ENCODE results near the gene FYB2.
"Not testable (repeated sequence)": the region's sequence is repeated elsewhere in the genome, so short reads cannot be mapped to it uniquely, and the experiment has no call there.

FYB2 gene

DNA sequence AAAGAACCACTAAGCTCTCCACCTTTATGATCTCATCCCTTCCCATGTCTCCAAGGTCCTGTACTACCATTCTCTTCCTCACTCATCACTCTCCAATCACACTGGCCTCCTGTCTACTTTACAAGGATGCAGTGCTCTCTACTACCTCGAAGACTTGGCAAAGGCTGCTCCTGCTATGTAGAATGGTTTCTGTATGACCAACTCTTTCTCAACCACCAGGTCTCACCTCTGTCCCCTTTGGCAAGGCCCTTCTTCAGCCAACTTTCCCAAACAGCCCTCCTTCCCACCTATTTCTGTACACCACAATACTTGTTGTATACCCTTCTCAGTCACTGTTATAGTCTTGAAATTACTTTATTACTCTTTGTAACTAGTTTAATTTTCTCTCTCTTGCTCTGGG is 41.2 kb downstream of the FYB2 start:
- H3K4me3 ChIP-seq (ENCODE audit: control insufficient read depth, low read depth, low read length): no peak overlapping the region
- TF ChIP-seq CTCF (conservative IDR thresholded peaks at IDR 0.05; ENCODE audit: control insufficient read depth, insufficient read depth, low read depth, low read length): no peak
- DNase-seq (ENCODE audit: low read depth): no peak

GRCh38 chr1:56774732-56775131 is 44.5 kb downstream of the FYB2 start:
- not testable (repeated sequence) for H3K4me3 ChIP-seq (ENCODE audit: control insufficient read depth, low read depth, low read length); DNase-seq (ENCODE audit: low read depth)

DNA sequence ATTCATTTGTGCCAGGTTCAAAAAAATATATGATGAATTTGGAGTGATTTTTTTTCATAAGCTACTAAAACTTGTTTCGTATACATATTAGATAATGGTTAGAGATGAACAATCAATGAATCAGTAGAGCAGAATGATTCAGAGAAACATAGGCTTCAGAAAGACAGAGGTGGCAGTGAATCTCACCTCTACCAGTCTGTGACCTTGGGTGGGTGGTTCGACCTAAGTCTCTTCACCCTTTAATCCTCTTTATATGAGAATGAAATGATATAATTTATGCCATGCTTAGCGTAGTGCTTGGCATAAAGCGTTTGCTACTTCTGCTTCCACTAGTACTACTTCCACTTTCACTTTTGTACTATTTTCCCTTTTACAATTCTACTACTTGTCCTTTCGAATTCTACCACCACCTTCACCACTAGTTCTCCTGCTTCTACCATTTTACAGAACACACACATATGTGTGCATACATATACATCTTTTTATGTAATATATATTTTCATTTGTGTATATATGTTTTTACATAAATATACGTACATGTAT is 45.1 kb downstream of the FYB2 start:
- no peak for DNase-seq (ENCODE audit: low read depth)
- TF ChIP-seq CTCF (conservative IDR thresholded peaks at IDR 0.05; ENCODE audit: control insufficient read depth, insufficient read depth, low read depth, low read length): no peak
- H3K4me3 ChIP-seq (ENCODE audit: control insufficient read depth, low read depth, low read length): no peak overlapping the region

- H3K4me3 ChIP-seq (ENCODE audit: control insufficient read depth, low read depth, low read length): no peak overlapping the region
- no peak for TF ChIP-seq CTCF (conservative IDR thresholded peaks at IDR 0.05; ENCODE audit: control insufficient read depth, insufficient read depth, low read depth, low read length)
- DNase-seq (ENCODE audit: low read depth): peak; percentile 10
Observed at GRCh38 chr1:56773341-56774066, 45.7 kb downstream of the FYB2 start.

GRCh38 chr1:56771717-56772116 is 47.5 kb downstream of the FYB2 start:
- no peak for TF ChIP-seq CTCF (conservative IDR thresholded peaks at IDR 0.05; ENCODE audit: control insufficient read depth, insufficient read depth, low read depth, low read length)
- no peak overlapping the region for H3K4me3 ChIP-seq (ENCODE audit: control insufficient read depth, low read depth, low read length)
- no peak for DNase-seq (ENCODE audit: low read depth)

DNA sequence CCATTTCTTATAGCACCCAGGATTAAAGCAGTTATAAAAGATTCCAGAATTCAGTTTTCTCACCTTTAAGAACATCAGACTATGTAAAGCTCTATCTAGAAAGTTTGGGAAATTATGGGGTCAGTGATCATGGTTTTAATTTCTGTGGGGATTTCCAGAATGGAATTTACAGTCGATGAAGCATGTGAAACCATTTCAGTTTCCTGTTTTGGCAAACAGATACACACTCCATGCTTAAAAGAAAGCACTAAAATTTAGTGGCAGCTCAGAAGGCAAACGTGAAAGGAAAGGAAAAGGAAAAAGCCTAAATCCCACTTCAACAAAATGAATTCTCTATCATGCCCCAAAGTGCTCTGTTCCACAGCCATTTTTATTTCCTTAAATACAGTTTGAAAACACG is 60.4 kb downstream of the FYB2 start:
- DNase-seq (ENCODE audit: low read depth): no peak
- no peak overlapping the region for H3K4me3 ChIP-seq (ENCODE audit: control insufficient read depth, low read depth, low read length)
- TF ChIP-seq CTCF (conservative IDR thresholded peaks at IDR 0.05; ENCODE audit: control insufficient read depth, insufficient read depth, low read depth, low read length): no peak

DNA sequence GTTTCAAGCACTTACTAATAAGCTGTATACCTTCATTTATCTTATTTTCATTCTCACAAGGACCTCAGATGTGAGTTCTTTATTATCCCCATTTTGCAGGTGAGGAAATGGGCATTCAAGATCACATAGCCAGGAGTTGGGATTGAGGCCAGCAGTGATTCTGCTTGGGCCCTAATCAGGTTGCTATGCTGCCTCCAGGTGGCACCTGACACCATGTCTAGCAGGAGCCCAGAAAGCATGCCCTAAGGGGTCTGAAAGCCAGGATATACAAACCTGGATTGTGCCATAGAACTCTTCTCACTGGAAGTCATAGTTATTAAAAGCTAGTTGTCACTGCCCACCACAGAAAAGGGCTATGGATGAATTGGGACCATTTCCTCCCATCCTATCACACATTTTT is 61.1 kb downstream of the FYB2 start:
- no peak overlapping the region for H3K4me3 ChIP-seq (ENCODE audit: control insufficient read depth, low read depth, low read length)
- no peak for DNase-seq (ENCODE audit: low read depth)
- peak; percentile 1 for TF ChIP-seq CTCF (conservative IDR thresholded peaks at IDR 0.05; ENCODE audit: control insufficient read depth, insufficient read depth, low read depth, low read length)

Measured in fibroblast of mammary gland (primary cell).